ENCODE results near the gene SPCS3.

GRCh38 chr4:176357359-176358082 is 37.8 kb downstream of the SPCS3 start:
- no peak for TF ChIP-seq CTCF (IDR thresholded peaks at IDR 0.05)
- TF ChIP-seq POLR2AphosphoS5 (IDR thresholded peaks at IDR 0.05): no peak

Measured in sigmoid colon (tissue), 4 donors.